ENCODE data around the gene RRP12. TPM values are rescaled to one million over a fixed set of nuclear protein-coding genes. Genes with fewer than 3 reads are reported as not detected.

RRP12 gene
- total and polyA plus RNA-seq, 2 experiments from 2014 or later: 17.6 to 17.7 TPM

DNA sequence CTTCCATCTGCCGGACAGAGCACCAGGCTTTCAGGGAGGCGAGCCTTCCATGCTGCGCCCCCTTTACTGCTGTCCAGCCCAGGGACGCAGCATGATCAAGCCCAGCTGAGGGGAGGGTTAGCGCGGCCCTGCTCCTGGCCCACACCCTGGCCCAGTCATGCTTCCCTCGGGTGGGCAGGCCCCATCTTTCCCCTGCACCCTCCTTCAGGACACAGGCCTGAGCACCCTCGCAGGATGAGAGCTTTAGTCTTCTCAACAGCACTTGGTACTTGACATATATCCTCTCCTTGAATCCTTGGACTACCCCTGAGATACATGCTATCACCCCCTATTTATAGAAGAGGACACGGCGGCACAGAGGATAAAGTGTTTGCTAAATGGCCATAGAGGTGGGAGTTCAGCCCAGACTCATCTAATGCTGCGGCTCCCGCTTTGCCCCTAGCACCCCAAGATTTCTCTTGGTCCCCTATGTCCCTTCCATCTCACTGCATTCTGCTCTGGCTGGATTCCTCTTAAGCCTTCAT, 34.0 kb downstream of the RRP12 start:
- in situ Hi-C loops (cut with MboI): no loop called here

DNA sequence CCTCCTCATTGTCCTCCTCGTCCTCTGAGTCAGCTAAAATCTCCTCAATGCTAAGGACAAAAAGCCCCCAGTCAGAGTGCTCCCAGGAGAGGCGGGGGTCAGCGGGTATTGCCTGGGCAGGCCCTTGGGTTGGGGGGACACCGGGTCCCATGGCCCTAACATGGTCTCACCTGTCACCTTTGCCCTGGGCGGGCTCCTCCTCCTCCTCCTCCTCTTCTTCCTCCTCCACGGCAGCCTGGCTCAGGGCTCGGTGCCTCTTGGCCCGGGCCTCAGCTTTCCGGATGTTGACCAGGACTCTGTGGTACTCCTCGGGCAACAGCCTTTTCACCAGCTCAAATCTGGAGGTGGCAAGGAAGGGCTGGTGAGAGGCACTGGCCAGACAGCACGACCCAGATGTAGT, 34.6 kb downstream of the RRP12 start:
- Histone ChIP-seq H2AFZ (no peak overlapping the region), H3K4me3 (no peak overlapping the region), H3K27ac (no peak overlapping the region), H3F3A (ENCODE audit: insufficient read depth) (no peaks in the 10 kb centered on the region), H3K27me3 (replicated peaks; ENCODE audit: insufficient read depth) (no peaks in the 10 kb centered on the region), H3K9me2 (ENCODE audit: insufficient read depth) (no peaks in the 10 kb centered on the region), H3K4me1 (ENCODE audit: insufficient read depth) (no peaks in the 10 kb centered on the region), H3K9me3 (ENCODE audit: low read depth) (no peaks in the 10 kb centered on the region), H3K9ac (no peak overlapping the region), H4K20me1 (ENCODE audit: insufficient read depth) (no peaks in the 10 kb centered on the region), H3K36me3 (ENCODE audit: low read depth) (no peaks in the 10 kb centered on the region), H3K4me2 (ENCODE audit: unreplicated experiment) (no peak overlapping the region), H3K79me2 (ENCODE audit: insufficient read depth) (no peaks in the 10 kb centered on the region)
- no peak for DNase-seq
- TF ChIP-seq EZH2phosphoT487 (IDR thresholded peaks at IDR 0.05; ENCODE audit: insufficient read depth, low read depth) (no peak), EZH2 (IDR thresholded peaks at IDR 0.05; ENCODE audit: insufficient read depth, poor library complexity, severe bottlenecking) (no peak)
- WGBS, 2 experiments (ENCODE audit: low coverage in 1 of 2, low lambda C conversion rate in 2 of 2, missing lambda C conversion rate in 2 of 2): 86 to 88% methylated on average over 11 of the region's 11 CpGs
- in situ Hi-C loops (cut with MboI): no loop called here

More for the DNA sequence above, 34.0 kb downstream of the RRP12 start:
- Histone ChIP-seq H3K9me2 (ENCODE audit: insufficient read depth) (no peaks in the 10 kb centered on the region), H3K79me2 (ENCODE audit: insufficient read depth) (no peaks in the 10 kb centered on the region), H3K4me1 (ENCODE audit: insufficient read depth) (no peaks in the 10 kb centered on the region), H3K36me3 (ENCODE audit: low read depth) (no peaks in the 10 kb centered on the region), H3K4me3 (no peak overlapping the region), H3K9me3 (ENCODE audit: low read depth) (no peaks in the 10 kb centered on the region), H3F3A (ENCODE audit: insufficient read depth) (no peaks in the 10 kb centered on the region), H3K27ac (no peak overlapping the region), H2AFZ (no peak overlapping the region), H4K20me1 (ENCODE audit: insufficient read depth) (no peaks in the 10 kb centered on the region), H3K9ac (no peak overlapping the region), H3K4me2 (ENCODE audit: unreplicated experiment) (no peak overlapping the region), H3K27me3 (replicated peaks; ENCODE audit: insufficient read depth) (no peaks in the 10 kb centered on the region)
- no peak for DNase-seq
- no peak for TF ChIP-seq EZH2 (IDR thresholded peaks at IDR 0.05; ENCODE audit: insufficient read depth, poor library complexity, severe bottlenecking)
- no peak for TF ChIP-seq EZH2phosphoT487 (IDR thresholded peaks at IDR 0.05; ENCODE audit: insufficient read depth, low read depth)
- WGBS, 2 experiments (ENCODE audit: low coverage in 1 of 2, low lambda C conversion rate in 2 of 2, missing lambda C conversion rate in 2 of 2): 93 to 94% methylated on average over 12 of the region's 12 CpGs

DNA sequence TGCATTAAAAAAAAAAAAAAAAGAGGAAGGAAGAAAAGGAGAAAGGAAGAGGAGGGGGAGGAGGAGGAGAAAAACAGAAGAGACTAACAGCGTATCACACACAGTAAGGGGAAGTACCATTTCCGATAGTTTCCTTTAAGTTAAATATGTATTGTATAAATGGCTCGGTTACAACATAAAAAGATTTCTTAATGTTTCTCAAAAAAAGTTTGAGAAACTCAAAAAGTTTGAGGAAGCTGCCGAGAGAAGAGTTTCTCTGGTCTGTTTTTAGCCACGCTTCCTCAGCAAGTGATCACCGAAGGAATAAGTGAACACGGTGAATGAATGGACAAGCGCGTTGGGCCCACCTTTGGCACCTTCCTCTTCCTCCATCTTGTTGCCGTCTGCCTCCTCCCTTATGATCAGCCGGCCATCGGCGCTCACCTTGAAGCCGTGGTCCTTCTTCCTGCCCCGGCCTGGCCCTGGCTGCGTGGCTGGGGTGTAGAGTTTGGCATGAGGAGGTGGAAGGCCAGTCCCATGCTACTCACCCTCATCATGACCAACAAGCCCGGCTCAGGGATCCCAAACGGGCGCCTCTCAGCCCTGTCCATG, 35.3 kb downstream of the RRP12 start:
- Histone ChIP-seq H3K4me1 (ENCODE audit: insufficient read depth) (no peaks in the 10 kb centered on the region), H4K20me1 (ENCODE audit: insufficient read depth) (no peaks in the 10 kb centered on the region), H2AFZ (no peak overlapping the region), H3F3A (ENCODE audit: insufficient read depth) (no peaks in the 10 kb centered on the region), H3K9me2 (ENCODE audit: insufficient read depth) (no peaks in the 10 kb centered on the region), H3K4me3 (no peak overlapping the region), H3K9me3 (ENCODE audit: low read depth) (no peaks in the 10 kb centered on the region), H3K27ac (no peak overlapping the region), H3K27me3 (replicated peaks; ENCODE audit: insufficient read depth) (no peaks in the 10 kb centered on the region), H3K79me2 (ENCODE audit: insufficient read depth) (no peaks in the 10 kb centered on the region), H3K4me2 (ENCODE audit: unreplicated experiment) (no peak overlapping the region), H3K9ac (no peak overlapping the region), H3K36me3 (ENCODE audit: low read depth) (no peaks in the 10 kb centered on the region)
- in situ Hi-C loops (cut with MboI): no loop called here
- 95 to 96% methylated on average over 19 of the region's 19 CpGs for WGBS, 2 experiments (ENCODE audit: low coverage in 1 of 2, low lambda C conversion rate in 2 of 2, missing lambda C conversion rate in 2 of 2)
- no peak for DNase-seq
- TF ChIP-seq EZH2phosphoT487 (IDR thresholded peaks at IDR 0.05; ENCODE audit: insufficient read depth, low read depth) (no peak), EZH2 (IDR thresholded peaks at IDR 0.05; ENCODE audit: insufficient read depth, poor library complexity, severe bottlenecking) (no peak)

DNA sequence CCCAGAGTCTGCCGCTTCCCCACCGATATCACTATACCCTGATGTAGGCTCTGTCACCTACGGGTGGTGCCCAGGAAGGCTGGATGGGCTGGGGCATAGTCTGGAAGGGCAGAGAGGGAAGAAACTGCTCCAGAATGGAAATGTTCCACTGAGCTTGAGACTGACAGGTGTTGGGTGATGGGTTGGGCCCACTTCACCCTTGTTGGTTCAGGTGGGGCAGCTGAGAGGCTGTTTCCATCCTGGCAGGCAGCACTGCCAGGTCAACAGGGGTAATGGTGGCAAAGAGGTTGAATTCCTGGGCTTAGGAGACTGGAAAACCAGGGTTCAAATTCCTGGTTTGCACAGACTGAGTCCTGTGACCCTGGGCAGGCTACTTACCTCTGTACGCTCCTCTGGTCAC, 38.1 kb downstream of the RRP12 start:
- Histone ChIP-seq H3K27ac (no peak overlapping the region), H3F3A (ENCODE audit: insufficient read depth) (no peaks in the 10 kb centered on the region), H2AFZ (no peak overlapping the region), H3K36me3 (ENCODE audit: low read depth) (no peaks in the 10 kb centered on the region), H3K27me3 (replicated peaks; ENCODE audit: insufficient read depth) (no peaks in the 10 kb centered on the region), H3K4me1 (ENCODE audit: insufficient read depth) (no peaks in the 10 kb centered on the region), H3K79me2 (ENCODE audit: insufficient read depth) (no peaks in the 10 kb centered on the region), H3K9ac (no peak overlapping the region), H4K20me1 (ENCODE audit: insufficient read depth) (no peaks in the 10 kb centered on the region), H3K4me3 (no peak overlapping the region), H3K9me3 (ENCODE audit: low read depth) (no peaks in the 10 kb centered on the region), H3K9me2 (ENCODE audit: insufficient read depth) (no peaks in the 10 kb centered on the region), H3K4me2 (ENCODE audit: unreplicated experiment) (no peak overlapping the region)
- WGBS, 2 experiments (ENCODE audit: low coverage in 1 of 2, low lambda C conversion rate in 2 of 2, missing lambda C conversion rate in 2 of 2): 94 to 98% methylated on average over 4 of the region's 4 CpGs
- TF ChIP-seq EZH2 (IDR thresholded peaks at IDR 0.05; ENCODE audit: insufficient read depth, poor library complexity, severe bottlenecking) (no peak), EZH2phosphoT487 (IDR thresholded peaks at IDR 0.05; ENCODE audit: insufficient read depth, low read depth) (no peak)
- no peak for DNase-seq
- in situ Hi-C loops (cut with MboI): no loop called here

Measured in GM23248 (cell line).